Panc1 (cell line): ENCODE data around the gene IFT52. TPM values are rescaled to one million over a fixed set of nuclear protein-coding genes. Genes with fewer than 3 reads are reported as not detected.

Experiments
- ATAC-seq: fragments of 200-7000 bp; cut with Tn5 transposase; 2 replicates; pipeline ENCODE4 v1.9.1; 2020; ENCODE audit warnings: mild to moderate bottlenecking, moderate library complexity
- BruUV-seq: library from RNA; stranded (reverse); fragments of 400-500 nt; replicated peaks from 2 replicates; lab custom pipeline; 2021; lab: Mats Ljungman, UMichigan
- CTCF ChIA-PET: fragments of 300-600 bp; sonication (Branson Sonifier 250); formaldehyde crosslinking; loops from one replicate; lab custom pipeline; 2022; ENCODE audit warnings: antibody characterized with exemption; lab: Charles Lee
- POLR2A ChIA-PET: fragments of 300-600 bp; sonication (Branson Sonifier 250); formaldehyde crosslinking; loops from one replicate; lab custom pipeline; 2022; ENCODE audit warnings: antibody characterized with exemption; lab: Charles Lee
- DNase-seq: peaks from one replicate; pipeline ENCODE4 v3.0.0-alpha.2; 2010; ENCODE audit warnings: low read depth, low spot score
- H3K27ac ChIP-seq: 2 replicates; pipeline ENCODE4 v1.5.1; 2011; ENCODE audit warnings: mild to moderate bottlenecking, low read length, inconsistent platforms
- H3K27me3 ChIP-seq: fragments of 200-500 bp; sonication (Bioruptor generic); 2 replicates; pipeline ENCODE4 v1.6.0; 2014; ENCODE audit warnings: low read length, inconsistent platforms; ENCODE audit not compliant: control insufficient read depth, insufficient read depth
- H3K36me3 ChIP-seq: fragments of 200-500 bp; sonication (Bioruptor generic); 2 replicates; pipeline ENCODE4 v1.5.1; 2014; ENCODE audit warnings: inconsistent platforms, mild to moderate bottlenecking, low read length, moderate library complexity; ENCODE audit not compliant: control insufficient read depth, insufficient read depth
- H3K4me1 ChIP-seq: 2 replicates; pipeline ENCODE4 v1.5.1; 2011; ENCODE audit warnings: inconsistent platforms, mild to moderate bottlenecking, low read length, moderate library complexity; ENCODE audit not compliant: control insufficient read depth, insufficient read depth
- H3K4me3 ChIP-seq, 2 experiments: 2 replicates each; pipeline ENCODE4 v1.5.1; 2011 to 2012; ENCODE audit warnings: low read depth in 2 of 2, low read length in 2 of 2, mild to moderate bottlenecking in 2 of 2, inconsistent platforms in 1 of 2, moderate library complexity in 1 of 2
- H3K9me3 ChIP-seq: fragments of 200-500 bp; sonication (Bioruptor generic); 2 replicates; pipeline ENCODE4 v1.5.1; 2014; ENCODE audit warnings: low read depth, mild to moderate bottlenecking, inconsistent platforms, low read length, moderate library complexity; ENCODE audit not compliant: control insufficient read depth, insufficient read depth
- POLR2AphosphoS5 ChIP-seq: IDR thresholded peaks from 2 replicates; pipeline ENCODE4 v1.6.1; 2012; ENCODE audit warnings: mild to moderate bottlenecking, low read depth, low read length, moderate library complexity
- SIN3A ChIP-seq: IDR thresholded peaks from 2 replicates; pipeline ENCODE4 v1.6.1; 2012; ENCODE audit warnings: low read depth, mild to moderate bottlenecking, low read length, moderate library complexity, borderline replicate concordance; ENCODE audit not compliant: insufficient read depth
- TCF7L2 ChIP-seq: IDR thresholded peaks from 2 replicates; pipeline ENCODE4 v1.6.1; 2011; ENCODE audit warnings: mild to moderate bottlenecking, low read depth, low read length, inconsistent platforms
- in situ Hi-C: cut with HindIII; loops from 2 replicates; pipeline ENCODE4 v1.10.0; 2016; ENCODE audit warnings: low sequenced_read_pairs, low pct_unique_long_range_greater_than_20kb
- intact Hi-C: fragments of 100-400 bp; cut with micrococcal nuclease; formaldehyde crosslinking; loops from one replicate; pipeline ENCODE4 v1.10.0; 2022; ENCODE audit not compliant: unreplicated experiment
- total RNA-seq: library from RNA; stranded (reverse); gene quantifications from one replicate; pipeline ENCODE4 v1.2.1, GENCODE V29; 2021; ENCODE audit not compliant: unreplicated experiment
- TF ChIP-seq, protein P1 (sequence below): fragments of 450-650 bp; IDR thresholded peaks from 2 replicates; pipeline ENCODE4 v1.5.1; 2017; ENCODE audit warnings: mild to moderate bottlenecking
- TF ChIP-seq, protein P2 (sequence below), 2 experiments: IDR thresholded peaks; 2 replicates each; pipeline ENCODE4 v1.6.1; 2011 to 2012; ENCODE audit warnings: low read depth in 2 of 2, control low read depth in 1 of 2, low read length in 1 of 2, mild to moderate bottlenecking in 1 of 2, moderate library complexity in 1 of 2; ENCODE audit not compliant: insufficient read depth in 1 of 2

Gene IFT52
- total RNA-seq, 1 experiment from 2014 or later, result 29.2 TPM

DNA sequence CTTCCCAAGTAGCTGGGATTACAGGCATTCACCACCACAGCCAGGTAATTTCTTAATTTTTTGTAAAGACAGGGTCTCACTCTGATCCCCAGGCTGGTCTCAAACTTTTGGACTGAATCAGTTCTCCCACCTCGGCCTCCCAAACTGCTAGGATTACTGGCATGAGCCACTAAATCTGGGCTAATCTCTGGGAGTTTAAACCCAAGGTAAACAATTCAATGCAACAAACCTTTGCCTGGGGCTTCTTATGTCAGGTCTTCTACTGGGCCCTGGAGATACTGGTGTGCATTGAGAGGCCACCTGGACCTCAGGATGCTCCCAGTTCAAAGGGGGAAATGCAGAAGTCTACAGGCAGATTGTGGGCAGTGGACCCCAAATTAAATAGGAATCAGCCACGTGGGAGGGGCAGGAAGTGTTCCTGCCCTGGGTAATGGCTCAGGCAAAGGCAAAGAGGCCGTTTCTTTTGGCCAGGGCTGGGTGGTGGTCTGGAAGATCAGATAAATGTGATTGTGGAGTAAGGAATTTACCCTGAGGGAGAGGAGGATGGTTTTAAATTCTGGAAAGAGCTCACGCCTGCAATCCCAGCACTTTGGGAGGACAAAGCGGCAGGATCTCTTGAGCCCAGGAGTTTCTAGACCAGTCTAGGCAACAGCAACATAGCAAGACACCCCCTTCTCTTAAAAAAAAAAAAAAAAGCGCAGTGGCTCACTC is 74.9 kb downstream of the IFT52 start:
- Histone ChIP-seq H3K4me3 (no peak overlapping the region), H3K27ac (no peak overlapping the region), H3K9me3 (no peaks in the 10 kb centered on the region), H3K36me3 (no peaks in the 10 kb centered on the region), H3K27me3 (no peaks in the 10 kb centered on the region), H3K4me1 (peaks cover 21% of the 10 kb centered on the region; the same call in 1 of the 2 replicates)
- no TSS peak for BruUV-seq
- ATAC-seq (no peak), DNase-seq (no peak)
- POLR2A ChIA-PET, result no interaction called here
- CTCF ChIA-PET, result no interaction called here
- TF ChIP-seq TCF7L2 (no peak), SIN3A (no peak), POLR2AphosphoS5 (no peak)
- TF ChIP-seq, protein P1, sequence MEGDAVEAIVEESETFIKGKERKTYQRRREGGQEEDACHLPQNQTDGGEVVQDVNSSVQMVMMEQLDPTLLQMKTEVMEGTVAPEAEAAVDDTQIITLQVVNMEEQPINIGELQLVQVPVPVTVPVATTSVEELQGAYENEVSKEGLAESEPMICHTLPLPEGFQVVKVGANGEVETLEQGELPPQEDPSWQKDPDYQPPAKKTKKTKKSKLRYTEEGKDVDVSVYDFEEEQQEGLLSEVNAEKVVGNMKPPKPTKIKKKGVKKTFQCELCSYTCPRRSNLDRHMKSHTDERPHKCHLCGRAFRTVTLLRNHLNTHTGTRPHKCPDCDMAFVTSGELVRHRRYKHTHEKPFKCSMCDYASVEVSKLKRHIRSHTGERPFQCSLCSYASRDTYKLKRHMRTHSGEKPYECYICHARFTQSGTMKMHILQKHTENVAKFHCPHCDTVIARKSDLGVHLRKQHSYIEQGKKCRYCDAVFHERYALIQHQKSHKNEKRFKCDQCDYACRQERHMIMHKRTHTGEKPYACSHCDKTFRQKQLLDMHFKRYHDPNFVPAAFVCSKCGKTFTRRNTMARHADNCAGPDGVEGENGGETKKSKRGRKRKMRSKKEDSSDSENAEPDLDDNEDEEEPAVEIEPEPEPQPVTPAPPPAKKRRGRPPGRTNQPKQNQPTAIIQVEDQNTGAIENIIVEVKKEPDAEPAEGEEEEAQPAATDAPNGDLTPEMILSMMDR, result no peak
- TF ChIP-seq, protein P2, sequence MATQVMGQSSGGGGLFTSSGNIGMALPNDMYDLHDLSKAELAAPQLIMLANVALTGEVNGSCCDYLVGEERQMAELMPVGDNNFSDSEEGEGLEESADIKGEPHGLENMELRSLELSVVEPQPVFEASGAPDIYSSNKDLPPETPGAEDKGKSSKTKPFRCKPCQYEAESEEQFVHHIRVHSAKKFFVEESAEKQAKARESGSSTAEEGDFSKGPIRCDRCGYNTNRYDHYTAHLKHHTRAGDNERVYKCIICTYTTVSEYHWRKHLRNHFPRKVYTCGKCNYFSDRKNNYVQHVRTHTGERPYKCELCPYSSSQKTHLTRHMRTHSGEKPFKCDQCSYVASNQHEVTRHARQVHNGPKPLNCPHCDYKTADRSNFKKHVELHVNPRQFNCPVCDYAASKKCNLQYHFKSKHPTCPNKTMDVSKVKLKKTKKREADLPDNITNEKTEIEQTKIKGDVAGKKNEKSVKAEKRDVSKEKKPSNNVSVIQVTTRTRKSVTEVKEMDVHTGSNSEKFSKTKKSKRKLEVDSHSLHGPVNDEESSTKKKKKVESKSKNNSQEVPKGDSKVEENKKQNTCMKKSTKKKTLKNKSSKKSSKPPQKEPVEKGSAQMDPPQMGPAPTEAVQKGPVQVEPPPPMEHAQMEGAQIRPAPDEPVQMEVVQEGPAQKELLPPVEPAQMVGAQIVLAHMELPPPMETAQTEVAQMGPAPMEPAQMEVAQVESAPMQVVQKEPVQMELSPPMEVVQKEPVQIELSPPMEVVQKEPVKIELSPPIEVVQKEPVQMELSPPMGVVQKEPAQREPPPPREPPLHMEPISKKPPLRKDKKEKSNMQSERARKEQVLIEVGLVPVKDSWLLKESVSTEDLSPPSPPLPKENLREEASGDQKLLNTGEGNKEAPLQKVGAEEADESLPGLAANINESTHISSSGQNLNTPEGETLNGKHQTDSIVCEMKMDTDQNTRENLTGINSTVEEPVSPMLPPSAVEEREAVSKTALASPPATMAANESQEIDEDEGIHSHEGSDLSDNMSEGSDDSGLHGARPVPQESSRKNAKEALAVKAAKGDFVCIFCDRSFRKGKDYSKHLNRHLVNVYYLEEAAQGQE (IDR thresholded peaks at IDR 0.05; ENCODE audit: insufficient read depth in 1 of 2, low read depth in 2 of 2, low read length in 1 of 2), result no peak
- intact Hi-C loops (no loop called here), in situ Hi-C loops (no loop called here)

DNA sequence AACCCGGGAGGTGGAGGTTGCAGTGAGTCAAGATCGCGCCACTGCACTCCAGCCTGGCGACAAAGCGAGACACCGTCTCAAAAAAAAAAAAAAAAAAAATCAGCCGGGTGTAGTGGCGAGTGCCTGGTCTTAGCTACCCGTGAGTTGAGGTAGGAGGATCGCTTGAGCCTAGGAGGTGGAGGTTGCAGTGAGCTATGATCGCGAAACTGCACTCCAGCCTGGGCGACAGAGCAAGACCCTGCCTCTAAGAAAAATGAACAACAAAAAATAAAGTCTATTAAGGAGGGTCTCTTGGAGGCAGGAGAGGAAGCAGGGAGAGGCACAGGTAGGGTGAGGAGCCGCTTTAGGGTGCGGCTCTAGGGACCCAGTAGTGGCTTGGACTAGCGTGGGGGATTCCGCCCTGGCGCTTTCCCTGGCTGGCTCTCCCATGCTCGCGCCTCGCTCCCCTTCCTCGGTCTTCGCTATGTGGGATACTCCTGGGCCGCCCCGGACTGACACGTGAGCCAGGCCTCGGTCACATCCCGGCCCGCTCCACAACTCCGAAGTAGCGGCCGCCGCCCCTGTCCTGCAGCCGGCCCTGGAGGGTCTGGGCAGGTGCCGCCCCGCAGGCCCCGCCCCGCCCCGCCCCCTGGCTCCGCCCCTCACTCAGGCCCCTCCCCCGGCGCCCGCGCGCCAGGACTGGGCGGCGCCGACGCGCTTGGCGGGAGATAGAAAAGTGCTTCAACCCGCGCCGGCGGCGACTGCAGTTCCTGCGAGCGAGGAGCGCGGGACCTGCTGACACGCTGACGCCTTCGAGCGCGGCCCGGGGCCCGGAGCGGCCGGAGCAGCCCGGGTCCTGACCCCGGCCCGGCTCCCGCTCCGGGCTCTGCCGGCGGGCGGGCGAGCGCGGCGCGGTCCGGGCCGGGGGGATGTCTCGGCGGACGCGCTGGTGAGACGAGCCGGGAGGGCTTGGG is 75.9 kb downstream of the IFT52 start, which contains the start of gene MYBL2:
Gene MYBL2 (plus strand): TSS at position 739 of the 953 bp plus-strand sequence. CDS start 170 bp downstream, at position 909.
- H3K27me3 ChIP-seq, result no peaks in the 10 kb centered on the region
- no TSS peak for BruUV-seq
- in situ Hi-C loops (no loop called here), intact Hi-C loops (no loop called here)
- ChIA-PET POLR2A (interaction anchor here (0.7 kb wide), 2 partner anchors 110 to 136 kb away, joined by 3 to 11 read pairs; no protein-coding TSS in a partner anchor), CTCF (no interaction called here)
- H3K27ac ChIP-seq, result peak within 1 kb of the TSS; percentile 74
- peak within 1 kb of the TSS; percentile 60 to 73 for H3K4me3 ChIP-seq
- TF ChIP-seq SIN3A, result peak; percentile 94
- TF ChIP-seq POLR2AphosphoS5, result peak; percentile 69
- TF ChIP-seq, protein P1, result no peak
- TF ChIP-seq, protein P2 (IDR thresholded peaks at IDR 0.05; ENCODE audit: insufficient read depth in 1 of 2, low read depth in 2 of 2, low read length in 1 of 2), result no peak
- no peak for TF ChIP-seq TCF7L2
- peaks cover 21% of the 10 kb centered on the region; the same call in 1 of the 2 replicates for H3K4me1 ChIP-seq
- H3K9me3 ChIP-seq, result no peaks in the 10 kb centered on the region
- no peak for DNase-seq
- peak; percentile 95 for ATAC-seq
- no peaks in the 10 kb centered on the region for H3K36me3 ChIP-seq
